IPS DF 6.9 (cell line): Measurements from ENCODE around the gene TGFBR3L.

Experiments
- DNase-seq: peaks from one replicate; pipeline ENCODE4 v3.0.0-alpha.2; 2013; ENCODE audit warnings: low read depth, low spot score
- H3K27ac ChIP-seq: one replicate; pipeline ENCODE4 v1.5.1; 2013; ENCODE audit warnings: low read length, control low read depth
- H3K27me3 ChIP-seq: 2 replicates; pipeline ENCODE4 v1.6.1; 2013; ENCODE audit warnings: mild to moderate bottlenecking, low read length; ENCODE audit not compliant: control insufficient read depth, insufficient read depth
- H3K36me3 ChIP-seq: 2 replicates; pipeline ENCODE4 v1.6.1; 2013; ENCODE audit warnings: low read length; ENCODE audit not compliant: control insufficient read depth, insufficient read depth
- H3K4me1 ChIP-seq: 2 replicates; pipeline ENCODE4 v1.6.1; 2013; ENCODE audit warnings: low read length; ENCODE audit not compliant: control insufficient read depth, insufficient read depth
- H3K4me3 ChIP-seq: 2 replicates; pipeline ENCODE4 v1.5.1; 2013; ENCODE audit warnings: mild to moderate bottlenecking, low read length
- H3K9me3 ChIP-seq: 2 replicates; pipeline ENCODE4 v1.6.1; 2013; ENCODE audit warnings: low read length, inconsistent platforms; ENCODE audit not compliant: control insufficient read depth, insufficient read depth
- WGBS: extraction: QIAGEN DNeasy Blood & Tissue Kit; methylation state at CpG from one replicate; pipeline ENCODE4 v1.1.7; 2013; ENCODE audit warnings: mixed read lengths, missing lambda C conversion rate; ENCODE audit not compliant: insufficient read length, insufficient coverage; 5-methylcytosine and 5-hydroxymethylcytosine counted together

The TGFBR3L gene

DNA sequence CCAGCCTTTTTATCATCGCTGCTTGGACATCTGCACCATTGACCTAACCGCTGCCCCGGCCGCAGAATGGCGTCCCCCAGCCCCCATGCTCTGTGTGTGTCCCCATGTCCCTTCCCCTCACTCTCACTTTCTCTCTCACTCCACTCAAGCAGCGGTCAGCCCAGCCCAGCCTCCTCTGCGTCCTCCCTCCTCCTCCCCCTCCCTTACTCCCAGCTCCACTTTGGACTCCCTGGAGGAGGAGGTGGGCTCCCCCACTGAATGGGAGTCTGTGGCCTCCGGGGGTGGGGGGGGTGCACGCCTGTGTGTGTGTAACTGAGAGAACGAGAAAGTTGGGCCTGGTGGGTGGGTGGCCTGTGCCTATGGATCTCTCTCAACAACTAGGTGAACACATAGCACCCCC, 8.8 kb upstream of the TGFBR3L start:
- DNase-seq: no peak
- Histone ChIP-seq H3K4me3 (no peak overlapping the region), H3K27me3 (no peaks in the 10 kb centered on the region), H3K36me3 (peaks cover 16% of the 10 kb centered on the region), H3K9me3 (no peaks in the 10 kb centered on the region), H3K27ac (no peak overlapping the region), H3K4me1 (no peaks in the 10 kb centered on the region)
- no CpG with 5 or more reads among the region's 10 CpGs for WGBS

DNA sequence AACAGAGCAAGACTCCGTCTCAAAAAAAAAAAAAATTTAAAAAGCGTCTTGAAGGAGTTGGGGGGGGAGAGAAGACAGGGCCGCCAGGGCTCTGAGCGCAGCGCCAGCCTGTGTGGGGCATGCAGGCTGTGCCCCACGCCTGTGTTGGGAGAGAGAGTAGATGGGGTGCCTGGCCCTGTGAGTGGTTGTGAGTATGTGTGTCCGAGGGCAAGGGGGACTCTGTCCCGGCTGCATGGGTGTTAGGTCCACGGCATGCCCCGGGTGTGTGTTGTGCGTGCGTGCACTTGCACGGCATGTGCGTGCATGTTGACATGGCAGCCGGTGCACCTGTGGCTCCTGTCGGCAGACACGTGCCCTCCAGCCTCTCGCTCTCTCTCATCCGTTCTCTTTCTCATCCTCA, 7.5 kb upstream of the TGFBR3L start:
- Histone ChIP-seq H3K4me1 (no peaks in the 10 kb centered on the region), H3K4me3 (no peak overlapping the region), H3K27me3 (no peaks in the 10 kb centered on the region), H3K27ac (no peak overlapping the region), H3K9me3 (no peaks in the 10 kb centered on the region), H3K36me3 (peaks cover 27% of the 10 kb centered on the region)
- no peak for DNase-seq
- no CpG with 5 or more reads among the region's 19 CpGs for WGBS

DNA sequence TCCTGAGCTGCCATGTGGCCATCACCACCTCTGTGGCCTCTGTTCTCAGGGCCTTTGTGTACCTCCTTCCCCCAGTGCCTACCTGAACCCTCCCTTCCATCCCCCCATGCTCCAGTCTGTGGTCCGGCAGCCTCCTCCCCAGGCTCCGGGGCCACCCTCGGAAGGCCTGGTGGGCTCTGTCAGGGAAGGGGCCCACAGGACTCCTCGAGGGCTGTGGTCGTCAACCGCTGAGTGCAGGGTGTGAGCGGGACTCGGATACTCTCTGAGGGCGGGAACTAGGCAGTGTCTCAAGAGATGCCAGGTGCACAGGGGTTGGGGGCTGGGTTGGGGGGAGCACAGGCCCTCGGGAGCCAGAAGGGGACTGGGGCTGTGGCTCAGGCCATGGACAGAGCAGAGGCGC, 7.1 kb upstream of the TGFBR3L start:
- no CpG with 5 or more reads among the region's 11 CpGs for WGBS
- Histone ChIP-seq H3K27ac (no peak overlapping the region), H3K4me1 (no peaks in the 10 kb centered on the region), H3K9me3 (no peaks in the 10 kb centered on the region), H3K36me3 (peaks cover 30% of the 10 kb centered on the region), H3K27me3 (no peaks in the 10 kb centered on the region), H3K4me3 (no peak overlapping the region)
- no peak for DNase-seq

DNA sequence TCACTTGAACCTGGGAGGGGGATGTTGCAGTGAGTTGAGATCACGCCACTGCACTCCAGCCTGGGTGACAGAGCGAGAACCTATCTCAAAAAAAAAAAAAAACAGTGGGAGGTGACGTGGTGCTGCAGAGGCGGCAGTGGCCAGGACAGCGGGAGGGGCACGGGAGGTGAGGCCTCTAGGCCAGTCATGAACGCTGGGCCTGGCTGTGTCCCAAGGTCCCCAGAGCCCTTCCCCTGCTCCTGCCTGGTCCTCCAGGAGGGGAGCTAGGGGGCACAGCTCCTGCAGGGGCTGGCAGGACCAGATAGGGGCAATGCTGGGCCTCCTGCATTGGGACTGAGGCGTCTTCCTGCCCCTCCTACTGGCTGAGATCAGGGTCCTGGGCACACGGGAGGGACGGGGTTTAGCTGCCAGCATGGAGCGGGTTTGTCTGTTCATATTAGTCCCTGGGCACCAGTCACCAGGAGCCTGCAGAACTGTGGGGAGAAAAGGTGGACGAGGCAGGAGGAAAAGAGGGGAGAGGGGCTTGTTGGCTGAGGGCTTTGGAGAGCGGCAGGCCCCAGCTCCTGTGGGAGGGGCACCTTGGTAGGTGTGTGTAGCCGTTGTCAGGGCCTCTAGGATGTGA, 6.4 kb upstream of the TGFBR3L start:
- WGBS: no CpG with 5 or more reads among the region's 14 CpGs
- DNase-seq: no peak
- Histone ChIP-seq H3K9me3 (no peaks in the 10 kb centered on the region), H3K4me1 (no peaks in the 10 kb centered on the region), H3K27ac (no peak overlapping the region), H3K36me3 (peaks cover 32% of the 10 kb centered on the region), H3K4me3 (no peak overlapping the region), H3K27me3 (no peaks in the 10 kb centered on the region)

DNA sequence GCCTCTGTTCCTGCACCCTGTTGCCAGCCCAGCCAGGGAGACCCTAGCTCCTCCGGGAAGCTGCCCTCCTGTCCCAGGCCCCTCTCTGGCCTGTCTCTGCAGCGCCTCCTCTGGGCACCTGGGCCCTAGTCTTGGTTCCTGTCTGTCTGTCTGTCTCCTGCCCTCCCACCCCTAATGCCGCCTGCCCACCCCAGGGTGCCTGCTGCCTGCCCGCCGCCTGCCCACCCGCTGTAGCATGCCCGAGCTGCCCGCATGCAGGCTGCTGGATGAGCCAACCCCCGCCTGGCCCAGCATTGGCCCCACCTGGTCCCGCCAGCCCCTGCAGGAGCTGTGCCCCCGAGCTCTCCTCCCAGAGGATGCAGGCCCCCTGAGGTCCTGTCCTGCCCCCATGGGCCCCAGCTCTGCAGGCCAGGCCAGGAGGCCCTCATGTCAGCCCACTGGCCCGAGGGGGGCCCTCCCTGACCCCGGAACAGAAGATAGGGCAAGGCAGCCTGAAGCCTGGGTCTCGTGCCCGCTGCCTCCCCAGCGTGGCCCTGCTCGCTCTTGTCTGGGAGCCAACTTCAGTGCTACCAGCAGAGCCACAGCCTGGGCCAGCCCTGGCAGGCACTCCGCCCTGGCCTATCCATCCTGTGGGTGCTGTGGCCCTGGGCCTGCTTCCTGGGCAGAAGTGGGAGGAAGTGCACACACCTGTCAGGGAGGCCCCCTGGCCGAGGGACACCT, 5.7 kb upstream of the TGFBR3L start:
- WGBS: no CpG with 5 or more reads among the region's 19 CpGs
- Histone ChIP-seq H3K36me3 (peaks cover 32% of the 10 kb centered on the region), H3K27ac (no peak overlapping the region), H3K9me3 (no peaks in the 10 kb centered on the region), H3K4me1 (no peaks in the 10 kb centered on the region), H3K27me3 (no peaks in the 10 kb centered on the region), H3K4me3 (no peak overlapping the region)
- no peak for DNase-seq

DNA sequence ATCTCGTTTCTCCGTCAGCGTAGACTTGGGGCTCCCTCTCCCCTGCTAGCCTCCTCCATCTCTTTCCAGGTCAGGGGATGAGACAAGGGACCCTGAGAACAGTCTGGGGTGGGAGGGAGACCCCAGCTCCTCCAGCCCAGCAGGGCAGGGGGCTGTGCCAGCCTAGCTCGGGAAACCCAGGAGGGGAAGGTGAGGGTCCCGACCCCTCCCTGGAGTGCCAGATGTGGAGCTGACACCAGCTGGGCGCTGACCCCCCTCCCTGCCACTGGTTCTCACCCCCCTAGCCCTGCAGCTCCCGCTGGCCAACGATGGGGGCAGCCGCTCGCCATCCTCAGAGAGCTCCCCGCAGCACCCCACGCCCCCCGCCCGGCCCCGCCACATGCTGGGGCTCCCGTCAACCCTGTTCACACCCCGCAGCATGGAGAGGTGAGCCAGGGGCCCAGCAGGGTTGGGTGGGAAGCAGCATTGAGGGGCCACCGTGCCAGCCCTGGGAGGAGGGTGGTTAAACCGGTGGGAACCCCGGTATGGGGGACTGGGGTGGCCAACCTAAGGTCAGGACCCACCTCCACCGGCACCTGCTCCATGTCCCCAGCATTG, 5.1 kb upstream of the TGFBR3L start:
- Histone ChIP-seq H3K36me3 (peaks cover 32% of the 10 kb centered on the region), H3K4me1 (no peaks in the 10 kb centered on the region), H3K9me3 (no peaks in the 10 kb centered on the region), H3K27ac (no peak overlapping the region), H3K27me3 (no peaks in the 10 kb centered on the region), H3K4me3 (no peak overlapping the region)
- DNase-seq: no peak
- WGBS: no CpG with 5 or more reads among the region's 21 CpGs

DNA sequence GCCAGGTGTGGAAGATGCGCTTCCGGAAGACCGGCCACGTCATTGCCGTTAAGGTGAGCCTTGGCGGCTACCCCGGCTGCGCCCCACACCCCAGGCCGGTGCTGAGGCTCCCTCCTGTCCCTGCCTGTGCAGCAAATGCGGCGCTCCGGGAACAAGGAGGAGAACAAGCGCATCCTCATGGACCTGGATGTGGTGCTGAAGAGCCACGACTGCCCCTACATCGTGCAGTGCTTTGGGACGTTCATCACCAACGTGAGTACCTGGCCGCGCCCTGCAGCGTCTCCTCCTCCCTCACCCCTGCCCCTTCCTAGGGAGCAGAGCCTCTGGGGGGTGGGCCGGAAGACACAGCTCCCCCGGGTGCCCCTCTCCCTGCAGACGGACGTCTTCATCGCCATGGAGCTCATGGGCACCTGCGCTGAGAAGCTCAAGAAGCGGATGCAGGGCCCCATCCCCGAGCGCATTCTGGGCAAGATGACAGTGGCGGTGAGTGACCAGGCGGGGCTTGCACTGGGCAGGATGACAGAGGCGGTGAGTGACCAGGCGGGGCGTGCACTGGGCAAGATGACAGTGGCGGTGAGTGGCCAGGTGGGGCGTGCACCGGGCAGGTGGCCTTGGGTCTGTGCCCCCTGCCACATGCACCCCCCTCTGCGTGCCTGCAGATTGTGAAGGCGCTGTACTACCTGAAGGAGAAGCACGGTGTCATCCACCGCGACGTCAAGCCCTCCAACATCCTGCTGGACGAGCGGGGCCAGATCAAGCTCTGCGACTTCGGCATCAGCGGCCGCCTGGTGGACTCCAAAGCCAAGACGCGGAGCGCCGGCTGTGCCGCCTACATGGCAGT, 4.1 kb upstream of the TGFBR3L start:
- H3K4me1 ChIP-seq: no peaks in the 10 kb centered on the region
- H3K27ac ChIP-seq: no peak overlapping the region
- H3K4me3 ChIP-seq: no peak overlapping the region
- DNase-seq: no peak
- peaks cover 32% of the 10 kb centered on the region for H3K36me3 ChIP-seq
- peaks cover 3% of the 10 kb centered on the region for H3K27me3 ChIP-seq
- no CpG with 5 or more reads among the region's 54 CpGs for WGBS
- no peaks in the 10 kb centered on the region for H3K9me3 ChIP-seq

DNA sequence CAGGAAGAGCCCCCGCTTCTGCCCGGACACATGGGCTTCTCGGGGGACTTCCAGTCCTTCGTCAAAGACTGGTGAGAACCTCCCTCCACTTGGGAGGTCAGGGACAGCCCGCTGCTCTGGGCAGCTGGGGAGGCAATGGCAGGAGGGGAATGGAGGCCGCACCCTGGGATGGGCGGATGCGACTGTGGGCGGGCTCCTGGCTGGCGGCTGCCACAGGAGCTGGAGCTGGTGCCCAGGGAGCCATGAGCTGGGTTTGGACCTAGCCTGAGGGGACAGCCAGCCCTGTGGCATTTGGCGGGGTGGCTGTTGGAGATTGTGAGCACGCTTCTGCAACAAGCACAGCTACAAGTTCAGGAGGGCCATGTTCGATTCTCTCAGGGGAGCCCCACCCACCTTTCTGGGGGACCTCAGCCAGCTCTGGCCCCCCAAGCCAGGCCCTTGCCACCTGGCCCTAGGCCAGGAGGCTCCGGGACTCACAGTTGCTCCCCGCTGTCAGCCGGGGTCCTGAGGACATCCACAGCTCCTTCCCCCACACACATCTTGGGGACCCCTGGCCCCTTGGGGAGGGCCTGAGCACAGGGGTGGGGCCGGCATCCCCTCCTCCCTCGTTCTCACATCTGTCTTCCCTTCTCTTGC, 3.0 kb upstream of the TGFBR3L start:
- Histone ChIP-seq H3K9me3 (no peaks in the 10 kb centered on the region), H3K4me1 (no peaks in the 10 kb centered on the region; the same call in 1 of the 2 replicates), H3K27ac (no peak overlapping the region), H3K36me3 (peaks cover 32% of the 10 kb centered on the region), H3K27me3 (peaks cover 8% of the 10 kb centered on the region), H3K4me3 (no peak overlapping the region)
- no peak for DNase-seq
- no CpG with 5 or more reads among the region's 18 CpGs for WGBS

DNA sequence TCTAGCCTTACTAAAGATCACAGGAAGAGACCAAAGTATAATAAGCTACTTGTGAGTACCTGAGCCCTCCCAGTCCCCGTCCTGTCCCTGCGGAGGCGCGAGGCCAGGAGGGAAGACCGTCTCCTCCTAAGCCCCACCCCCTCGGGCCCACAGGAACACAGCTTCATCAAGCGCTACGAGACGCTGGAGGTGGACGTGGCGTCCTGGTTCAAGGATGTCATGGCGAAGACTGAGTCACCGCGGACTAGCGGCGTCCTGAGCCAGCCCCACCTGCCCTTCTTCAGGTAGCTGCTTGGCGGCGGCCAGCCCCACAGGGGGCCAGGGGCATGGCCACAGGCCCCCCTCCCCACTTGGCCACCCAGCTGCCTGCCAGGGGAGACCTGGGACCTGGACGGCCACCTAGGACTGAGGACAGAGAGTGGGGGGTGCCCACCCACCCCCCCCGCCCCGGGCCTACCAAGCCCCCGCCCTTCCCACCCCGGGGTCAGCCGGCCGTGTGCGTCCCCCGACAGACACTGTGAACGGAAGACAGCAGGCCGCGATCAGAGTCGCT, 2.4 kb upstream of the TGFBR3L start:
- no CpG with 5 or more reads among the region's 31 CpGs for WGBS
- peaks cover 30% of the 10 kb centered on the region for H3K36me3 ChIP-seq
- no peak for DNase-seq
- no peaks in the 10 kb centered on the region; the same call in 1 of the 2 replicates for H3K4me1 ChIP-seq
- H3K9me3 ChIP-seq: no peaks in the 10 kb centered on the region
- H3K4me3 ChIP-seq: no peak overlapping the region
- H3K27me3 ChIP-seq: peaks cover 12% of the 10 kb centered on the region
- H3K27ac ChIP-seq: no peak overlapping the region
